HepG2 (cell line): ENCODE results near the gene LRRC25. TPM values are rescaled to one million over a fixed set of nuclear protein-coding genes. Genes with fewer than 3 reads are reported as not detected.

Experiments
- ATAC-seq: fragments of 200-7000 bp; cut with Tn5 transposase; 3 replicates; pipeline ENCODE4 v1.9.1; 2020; ENCODE audit warnings: mild to moderate bottlenecking, moderate library complexity
- BruUV-seq: library from RNA; stranded (reverse); fragments of 400-500 nt; replicated peaks from 2 replicates; lab custom pipeline; 2021; lab: Mats Ljungman, UMichigan
- CTCF ChIA-PET: fragments of 300-600 bp; formaldehyde crosslinking; extraction: SDS; loops from one replicate; lab custom pipeline; 2021; ENCODE audit warnings: low total read pairs, inconsistent platforms, low intra/inter-chr PET ratio; lab: Yijun Ruan, JAX
- POLR2A ChIA-PET: fragments of 350-600 bp; sonication (Branson Sonifier 250); formaldehyde crosslinking; loops from one replicate; lab custom pipeline; 2020; ENCODE audit warnings: antibody characterized with exemption, inconsistent platforms; lab: Yijun Ruan, JAX
- DNase-seq: peaks from one replicate; pipeline ENCODE4 v3.0.0-alpha.2; 2015; ENCODE audit warnings: low spot score
- FAIRE-seq: peaks from 3 replicates; lab custom pipeline; 2011; peaks lifted over from hg19 to GRCh38; lab: Jason Lieb, UNC
- H2AFZ ChIP-seq: one replicate; pipeline ENCODE4 v1.6.1; 2011; ENCODE audit warnings: low read length, inconsistent platforms
- H3K27ac ChIP-seq: fragments of 300-600 bp; 3 replicates; pipeline ENCODE4 v1.8.0; 2011; ENCODE audit warnings: mixed run types, mild to moderate bottlenecking, mixed read lengths, low read length, inconsistent platforms; ENCODE audit not compliant: insufficient read depth; ENCODE audit errors: extremely low read length
- H3K27me3 ChIP-seq, 2 experiments: fragments of 200-600 bp in 1 of 2; 2 replicates in 1 of 2; 3 replicates in 1 of 2; pipeline versions ENCODE4 v1.6.0 to v1.8.0; 2011; ENCODE audit warnings: low read length in 2 of 2, mild to moderate bottlenecking in 2 of 2, moderate library complexity in 2 of 2, inconsistent platforms in 1 of 2; ENCODE audit not compliant: insufficient read depth in 2 of 2, control insufficient read depth in 1 of 2
- H3K36me3 ChIP-seq, 2 experiments: fragments of 200-600 bp in 1 of 2; replicated peaks in 1 of 2; 2 replicates in 1 of 2; 3 replicates in 1 of 2; pipeline versions ENCODE4 v1.5.1 to v1.8.0; 2011; ENCODE audit warnings: low read length in 2 of 2, inconsistent platforms in 1 of 2; ENCODE audit not compliant: insufficient read depth in 2 of 2, control insufficient read depth in 1 of 2
- H3K4me1 ChIP-seq: 2 replicates; pipeline ENCODE4 v1.5.1; 2012; ENCODE audit warnings: low read length, inconsistent platforms; ENCODE audit not compliant: insufficient read depth
- H3K4me2 ChIP-seq: 2 replicates; pipeline ENCODE4 v1.6.0; 2011; ENCODE audit warnings: low read depth, low read length, inconsistent platforms
- H3K4me3 ChIP-seq, 3 experiments: fragments of 200-600 bp in 1 of 3; sonication (generic), shearing (Covaris generic) in 1 of 3; replicated peaks in 1 of 3; 2 replicates each; pipeline ENCODE4 v1.5.1; 2011 to 2016; ENCODE audit warnings: low read length in 3 of 3, inconsistent platforms in 2 of 3, low read depth in 2 of 3, mild to moderate bottlenecking in 2 of 3, control low read depth in 1 of 3, mixed read lengths in 1 of 3; ENCODE audit not compliant: insufficient read depth in 1 of 3
- H3K79me2 ChIP-seq: one replicate; pipeline ENCODE4 v1.6.1; 2011; ENCODE audit warnings: low read length, inconsistent platforms; ENCODE audit not compliant: insufficient read depth
- H3K9ac ChIP-seq: 2 replicates; pipeline ENCODE4 v1.6.0; 2011; ENCODE audit warnings: mild to moderate bottlenecking, low read depth, low read length, inconsistent platforms; ENCODE audit not compliant: insufficient read depth
- H3K9me3 ChIP-seq: 2 replicates; pipeline ENCODE4 v1.5.1; 2012; ENCODE audit warnings: mild to moderate bottlenecking, low read length
- H4K20me1 ChIP-seq: 2 replicates; pipeline ENCODE4 v1.6.0; 2011; ENCODE audit warnings: inconsistent platforms, mild to moderate bottlenecking, low read length, moderate library complexity; ENCODE audit not compliant: insufficient read depth
- NR2F6 ChIP-seq, 2 experiments: IDR thresholded peaks; 2 replicates each; pipeline ENCODE4 v1.6.1; 2016; ENCODE audit warnings: antibody characterized with exemption in 1 of 2, mild to moderate bottlenecking in 1 of 2
- RARA ChIP-seq: IDR thresholded peaks from 2 replicates; pipeline ENCODE4 v1.6.1; 2016; ENCODE audit warnings: missing genetic modification reagents, missing compliant biosample characterization
- SALL1 ChIP-seq: sonication (generic); formaldehyde crosslinking; IDR thresholded peaks from 2 replicates; pipeline ENCODE4 v1.8.0; 2022; ENCODE audit warnings: mild to moderate bottlenecking, missing genetic modification reagents
- SKIL ChIP-seq: sonication (generic); formaldehyde crosslinking; IDR thresholded peaks from 2 replicates; pipeline ENCODE4 v1.8.0; 2022; ENCODE audit warnings: missing genetic modification reagents, mild to moderate bottlenecking, moderate library complexity, borderline replicate concordance
- TEAD3 ChIP-seq: optimal IDR thresholded peaks from 2 replicates; pipeline ENCODE3; 2016; ENCODE audit warnings: borderline replicate concordance
- ZFX ChIP-seq: sonication (generic); formaldehyde crosslinking; IDR thresholded peaks from 2 replicates; pipeline ENCODE4 v1.4.0; 2020; ENCODE audit warnings: mild to moderate bottlenecking, low read depth, missing genetic modification reagents, moderate library complexity
- ZMYM2 ChIP-seq: sonication (generic); formaldehyde crosslinking; IDR thresholded peaks from 2 replicates; pipeline ENCODE4 v1.8.0; 2022; ENCODE audit warnings: mild to moderate bottlenecking, missing genetic modification reagents
- WGBS: methylation state at CpG from one replicate; pipeline ENCODE4 v1.1.6; 2017; ENCODE audit warnings: low lambda C conversion rate; 5-methylcytosine and 5-hydroxymethylcytosine counted together
- in situ Hi-C: cut with HindIII; loops from 2 replicates; pipeline ENCODE4 v1.10.0; 2017; ENCODE audit warnings: low pct_unique_long_range_greater_than_20kb; ENCODE audit not compliant: extremely low pct_ligation_motif_present
- intact Hi-C: fragments of 100-400 bp; cut with micrococcal nuclease; formaldehyde crosslinking; loops from one replicate; pipeline ENCODE4 v1.10.0; 2022; ENCODE audit not compliant: unreplicated experiment
- polyA plus RNA-seq, 8 experiments: library from polyadenylated mRNA; depleted of rRNA in 3 of 8; stranded (reverse) in 7 of 8; unstranded in 1 of 8; fragments of >200 nt; fragmentation: Illumina TruSeq in 4 of 8; extraction: Trizol in 4 of 8; gene quantifications; 2 replicates each; pipeline versions ENCODE4 v1.2.1 to v1.2.3, GENCODE V29; 2011 to 2016; ENCODE audit warnings: low read depth in 4 of 8, missing spikeins in 1 of 8, mixed read lengths in 1 of 8; ENCODE audit not compliant: insufficient read depth in 1 of 8
- total RNA-seq, 5 experiments: library from RNA; depleted of rRNA; stranded (reverse); fragments of >200 nt; fragmentation: Illumina TruSeq; extraction: Trizol; gene quantifications; 2 replicates each; pipeline ENCODE4 v1.2.3, GENCODE V29; 2016; ENCODE audit warnings: low read depth in 1 of 5
- TF ChIP-seq, protein P1 (sequence below): IDR thresholded peaks from 2 replicates; pipeline ENCODE4 v1.6.1; 2016; ENCODE audit warnings: mild to moderate bottlenecking, missing biosample characterization, missing genetic modification reagents
- TF ChIP-seq, protein P2 (sequence below): sonication (generic); formaldehyde crosslinking; IDR thresholded peaks from 2 replicates; pipeline ENCODE4 v1.5.0; 2020; ENCODE audit warnings: mild to moderate bottlenecking, missing genetic modification reagents, borderline replicate concordance
- TF ChIP-seq, protein P3 (sequence below): IDR thresholded peaks from 2 replicates; pipeline ENCODE4 v1.6.1; 2016; ENCODE audit warnings: low read depth, borderline replicate concordance

Gene LRRC25
- total and polyA plus RNA-seq, 2 of the 13 experiments (the other 11 are each of a cell fraction or from before 2014, with no cell fraction given) = 0.13 to 0.53 TPM

DNA sequence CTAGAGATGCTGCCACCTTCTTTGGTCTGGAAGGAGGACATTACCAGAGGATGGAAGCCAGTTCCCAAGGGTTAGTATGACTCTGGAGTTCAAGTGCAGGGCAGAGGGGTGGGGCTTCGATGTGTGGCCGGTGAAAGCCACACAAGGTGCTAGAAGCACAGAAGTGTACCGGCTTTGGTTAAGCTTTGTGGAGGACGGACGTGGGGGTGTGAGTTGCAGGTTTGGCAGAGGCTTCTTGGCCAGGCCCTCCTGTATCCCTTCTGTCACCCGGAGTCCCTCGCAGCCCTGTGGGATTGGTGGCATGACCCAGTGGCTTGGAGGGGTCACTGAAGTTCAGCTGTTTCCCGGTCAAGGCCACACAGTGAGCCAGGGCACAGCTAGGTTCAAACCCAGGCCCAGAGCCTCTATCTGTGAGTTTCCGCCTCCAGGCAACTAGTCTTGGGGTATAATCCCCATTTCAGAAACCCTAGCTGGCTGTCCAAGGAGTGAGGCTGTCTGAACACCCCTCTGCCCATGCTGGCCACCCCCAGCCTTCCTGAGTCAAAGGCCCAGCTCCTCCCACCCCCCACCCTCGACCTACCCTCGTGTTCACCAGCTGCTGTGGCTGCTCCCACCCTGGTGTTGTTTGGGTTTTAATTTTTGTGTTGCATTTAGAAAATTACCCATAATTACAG lies 17.2 kb upstream of the LRRC25 start:
- peak; percentile 30 for FAIRE-seq
- in situ Hi-C loops (loop anchor here (10.0 kb wide), 2 partner anchors 140 to 210 kb away; partner anchors contain the start of genes IQCN and RAB3A), intact Hi-C loops (loop anchor here (5.0 kb wide), 3 partner anchors 77 to 207 kb away; no protein-coding TSS in a partner anchor)
- H3K27ac ChIP-seq = no peak overlapping the region
- BruUV-seq = no TSS peak
- peak overlapping the region; percentile 60 for H3K4me2 ChIP-seq
- H3K4me3 ChIP-seq = peak overlapping the region in 1 of 3 experiments; percentile 31; a peak in 1 of 6 replicates
- H3K9ac ChIP-seq = no peak overlapping the region
- POLR2A ChIA-PET = interaction anchor here (0.6 to 2.9 kb wide), 7 partner anchors 13 to 135 kb away, joined by 3 to 12 read pairs (median 4); partner anchors contain the start of genes GDF15 and JUND
- no peak overlapping the region for H2AFZ ChIP-seq
- H3K79me2 ChIP-seq = no peaks in the 10 kb centered on the region
- peak; percentile 3; the same call in 2 of the 3 replicates for ATAC-seq
- H3K9me3 ChIP-seq = no peaks in the 10 kb centered on the region
- DNase-seq = no peak
- 2% methylated on average over 4 of the region's 11 CpGs for WGBS
- CTCF ChIA-PET = no interaction called here
- no peaks in the 10 kb centered on the region for H4K20me1 ChIP-seq
- H3K4me1 ChIP-seq = peaks cover 64% of the 10 kb centered on the region
- H3K36me3 ChIP-seq = no peaks in the 10 kb centered on the region
- no peaks in the 10 kb centered on the region for H3K27me3 ChIP-seq
- TF ChIP-seq, protein P1, sequence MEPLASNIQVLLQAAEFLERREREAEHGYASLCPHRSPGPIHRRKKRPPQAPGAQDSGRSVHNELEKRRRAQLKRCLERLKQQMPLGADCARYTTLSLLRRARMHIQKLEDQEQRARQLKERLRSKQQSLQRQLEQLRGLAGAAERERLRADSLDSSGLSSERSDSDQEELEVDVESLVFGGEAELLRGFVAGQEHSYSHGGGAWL = no peak
- TF ChIP-seq SKIL (CRISPR knock-in tag) (peak; percentile 65; the same call in 1 of the 2 replicates), ZFX (CRISPR knock-in tag) (peak; percentile 32; the same call in 1 of the 2 replicates), NR2F6 (IDR thresholded peaks at IDR 0.05) (peak; percentile 79), NR2F6 (CRISPR knock-in tag; IDR thresholded peaks at IDR 0.05) (peak; percentile 86), ZMYM2 (CRISPR knock-in tag) (no peak), RARA (CRISPR knock-in tag) (peak; percentile 96), SALL1 (CRISPR knock-in tag) (peak; percentile 28; the same call in 1 of the 2 replicates), TEAD3 (CRISPR knock-in tag) (peak; percentile 14)
- TF ChIP-seq, protein P2, sequence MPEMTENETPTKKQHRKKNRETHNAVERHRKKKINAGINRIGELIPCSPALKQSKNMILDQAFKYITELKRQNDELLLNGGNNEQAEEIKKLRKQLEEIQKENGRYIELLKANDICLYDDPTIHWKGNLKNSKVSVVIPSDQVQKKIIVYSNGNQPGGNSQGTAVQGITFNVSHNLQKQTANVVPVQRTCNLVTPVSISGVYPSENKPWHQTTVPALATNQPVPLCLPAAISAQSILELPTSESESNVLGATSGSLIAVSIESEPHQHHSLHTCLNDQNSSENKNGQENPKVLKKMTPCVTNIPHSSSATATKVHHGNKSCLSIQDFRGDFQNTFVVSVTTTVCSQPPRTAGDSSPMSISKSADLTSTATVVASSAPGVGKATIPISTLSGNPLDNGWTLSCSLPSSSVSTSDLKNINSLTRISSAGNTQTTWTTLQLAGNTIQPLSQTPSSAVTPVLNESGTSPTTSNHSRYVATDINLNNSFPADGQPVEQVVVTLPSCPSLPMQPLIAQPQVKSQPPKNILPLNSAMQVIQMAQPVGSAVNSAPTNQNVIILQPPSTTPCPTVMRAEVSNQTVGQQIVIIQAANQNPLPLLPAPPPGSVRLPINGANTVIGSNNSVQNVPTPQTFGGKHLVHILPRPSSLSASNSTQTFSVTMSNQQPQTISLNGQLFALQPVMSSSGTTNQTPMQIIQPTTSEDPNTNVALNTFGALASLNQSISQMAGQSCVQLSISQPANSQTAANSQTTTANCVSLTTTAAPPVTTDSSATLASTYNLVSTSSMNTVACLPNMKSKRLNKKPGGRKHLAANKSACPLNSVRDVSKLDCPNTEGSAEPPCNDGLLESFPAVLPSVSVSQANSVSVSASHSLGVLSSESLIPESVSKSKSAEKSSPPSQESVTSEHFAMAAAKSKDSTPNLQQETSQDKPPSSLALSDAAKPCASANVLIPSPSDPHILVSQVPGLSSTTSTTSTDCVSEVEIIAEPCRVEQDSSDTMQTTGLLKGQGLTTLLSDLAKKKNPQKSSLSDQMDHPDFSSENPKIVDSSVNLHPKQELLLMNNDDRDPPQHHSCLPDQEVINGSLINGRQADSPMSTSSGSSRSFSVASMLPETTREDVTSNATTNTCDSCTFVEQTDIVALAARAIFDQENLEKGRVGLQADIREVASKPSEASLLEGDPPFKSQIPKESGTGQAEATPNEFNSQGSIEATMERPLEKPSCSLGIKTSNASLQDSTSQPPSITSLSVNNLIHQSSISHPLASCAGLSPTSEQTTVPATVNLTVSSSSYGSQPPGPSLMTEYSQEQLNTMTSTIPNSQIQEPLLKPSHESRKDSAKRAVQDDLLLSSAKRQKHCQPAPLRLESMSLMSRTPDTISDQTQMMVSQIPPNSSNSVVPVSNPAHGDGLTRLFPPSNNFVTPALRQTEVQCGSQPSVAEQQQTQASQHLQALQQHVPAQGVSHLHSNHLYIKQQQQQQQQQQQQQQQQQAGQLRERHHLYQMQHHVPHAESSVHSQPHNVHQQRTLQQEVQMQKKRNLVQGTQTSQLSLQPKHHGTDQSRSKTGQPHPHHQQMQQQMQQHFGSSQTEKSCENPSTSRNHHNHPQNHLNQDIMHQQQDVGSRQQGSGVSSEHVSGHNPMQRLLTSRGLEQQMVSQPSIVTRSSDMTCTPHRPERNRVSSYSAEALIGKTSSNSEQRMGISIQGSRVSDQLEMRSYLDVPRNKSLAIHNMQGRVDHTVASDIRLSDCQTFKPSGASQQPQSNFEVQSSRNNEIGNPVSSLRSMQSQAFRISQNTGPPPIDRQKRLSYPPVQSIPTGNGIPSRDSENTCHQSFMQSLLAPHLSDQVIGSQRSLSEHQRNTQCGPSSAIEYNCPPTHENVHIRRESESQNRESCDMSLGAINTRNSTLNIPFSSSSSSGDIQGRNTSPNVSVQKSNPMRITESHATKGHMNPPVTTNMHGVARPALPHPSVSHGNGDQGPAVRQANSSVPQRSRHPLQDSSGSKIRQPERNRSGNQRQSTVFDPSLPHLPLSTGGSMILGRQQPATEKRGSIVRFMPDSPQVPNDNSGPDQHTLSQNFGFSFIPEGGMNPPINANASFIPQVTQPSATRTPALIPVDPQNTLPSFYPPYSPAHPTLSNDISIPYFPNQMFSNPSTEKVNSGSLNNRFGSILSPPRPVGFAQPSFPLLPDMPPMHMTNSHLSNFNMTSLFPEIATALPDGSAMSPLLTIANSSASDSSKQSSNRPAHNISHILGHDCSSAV = no peak
- TF ChIP-seq, protein P3, sequence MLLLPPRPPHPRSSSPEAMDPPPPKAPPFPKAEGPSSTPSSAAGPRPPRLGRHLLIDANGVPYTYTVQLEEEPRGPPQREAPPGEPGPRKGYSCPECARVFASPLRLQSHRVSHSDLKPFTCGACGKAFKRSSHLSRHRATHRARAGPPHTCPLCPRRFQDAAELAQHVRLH (CRISPR knock-in tag) = 0 out of 2 replicates have a peak, but pooled peaks have one; percentile 6
